Cardiac muscle cell (in vitro differentiated cells and primary cell): Measurements from ENCODE around the gene BCR. TPM values are rescaled to one million over a fixed set of nuclear protein-coding genes. Genes with fewer than 3 reads are reported as not detected.

Experiments used
- DNase-seq, 2 donors: peaks; one replicate each; pipeline versions ENCODE4 v3.0.0 to v3.0.0-alpha.2; 2010 to 2017; ENCODE audit warnings: low read depth in 1 of 2, low spot score in 1 of 2
- H3K27ac ChIP-seq: fragments of 200-600 bp; sonication (generic); 2 replicates; pipeline ENCODE4 v1.5.1; 2016
- H3K27me3 ChIP-seq: fragments of 200-600 bp; sonication (generic); 2 replicates; pipeline ENCODE4 v1.6.0; 2016; ENCODE audit warnings: control low read depth
- H3K36me3 ChIP-seq: fragments of 200-600 bp; sonication (generic); 2 replicates; pipeline ENCODE4 v1.5.1; 2016; ENCODE audit warnings: control low read depth
- H3K4me1 ChIP-seq: fragments of 200-600 bp; sonication (generic); 2 replicates; pipeline ENCODE4 v1.8.1; 2017; ENCODE audit warnings: low read depth, mild to moderate bottlenecking, mixed run types
- H3K4me3 ChIP-seq: fragments of 200-600 bp; sonication (generic); 2 replicates; pipeline ENCODE4 v1.5.1; 2016; ENCODE audit warnings: mild to moderate bottlenecking
- H3K9me3 ChIP-seq: fragments of 200-600 bp; sonication (generic); 2 replicates; pipeline ENCODE4 v1.5.1; 2017; ENCODE audit warnings: low read depth, mild to moderate bottlenecking, control low read depth
- polyA plus RNA-seq: library from polyadenylated mRNA; unstranded; fragments of >200 nt; fragmentation: Nextera tagmentation; extraction: Ambion mirVana; gene quantifications from 2 replicates; pipeline ENCODE4 v1.2.1, GENCODE V29; 2016
- total RNA-seq: library from RNA; depleted of rRNA; stranded (reverse); fragments of >200 nt; gene quantifications from 2 replicates; pipeline ENCODE4 v1.2.3, GENCODE V29; 2016
- TF ChIP-seq, protein P1 (sequence below): IDR thresholded peaks from 2 replicates; pipeline ENCODE4 v1.5.1; 2012; ENCODE audit warnings: low read depth, mild to moderate bottlenecking, low read length

BCR gene
- total and polyA plus RNA-seq, 2 experiments from 2014 or later, result 30.9 to 53.1 TPM

- H3K36me3 ChIP-seq, result peaks cover 10% of the 10 kb centered on the region
- no peak overlapping the region for H3K4me3 ChIP-seq
- no peak for DNase-seq
- H3K4me1 ChIP-seq, result no peaks in the 10 kb centered on the region
- no peaks in the 10 kb centered on the region for H3K9me3 ChIP-seq
- TF ChIP-seq, protein P1, sequence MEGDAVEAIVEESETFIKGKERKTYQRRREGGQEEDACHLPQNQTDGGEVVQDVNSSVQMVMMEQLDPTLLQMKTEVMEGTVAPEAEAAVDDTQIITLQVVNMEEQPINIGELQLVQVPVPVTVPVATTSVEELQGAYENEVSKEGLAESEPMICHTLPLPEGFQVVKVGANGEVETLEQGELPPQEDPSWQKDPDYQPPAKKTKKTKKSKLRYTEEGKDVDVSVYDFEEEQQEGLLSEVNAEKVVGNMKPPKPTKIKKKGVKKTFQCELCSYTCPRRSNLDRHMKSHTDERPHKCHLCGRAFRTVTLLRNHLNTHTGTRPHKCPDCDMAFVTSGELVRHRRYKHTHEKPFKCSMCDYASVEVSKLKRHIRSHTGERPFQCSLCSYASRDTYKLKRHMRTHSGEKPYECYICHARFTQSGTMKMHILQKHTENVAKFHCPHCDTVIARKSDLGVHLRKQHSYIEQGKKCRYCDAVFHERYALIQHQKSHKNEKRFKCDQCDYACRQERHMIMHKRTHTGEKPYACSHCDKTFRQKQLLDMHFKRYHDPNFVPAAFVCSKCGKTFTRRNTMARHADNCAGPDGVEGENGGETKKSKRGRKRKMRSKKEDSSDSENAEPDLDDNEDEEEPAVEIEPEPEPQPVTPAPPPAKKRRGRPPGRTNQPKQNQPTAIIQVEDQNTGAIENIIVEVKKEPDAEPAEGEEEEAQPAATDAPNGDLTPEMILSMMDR, result no peak
- no peak overlapping the region for H3K27ac ChIP-seq
- H3K27me3 ChIP-seq, result no peaks in the 10 kb centered on the region
These were observed 87.9 kb downstream of the BCR start for GRCh38 chr22:23268139-23268712.

- H3K27me3 ChIP-seq, result no peaks in the 10 kb centered on the region
- peaks cover 17% of the 10 kb centered on the region for H3K36me3 ChIP-seq
- TF ChIP-seq, protein P1, result no peak
- H3K9me3 ChIP-seq, result no peaks in the 10 kb centered on the region
- H3K4me3 ChIP-seq, result no peak overlapping the region
- DNase-seq, result no peak
- no peaks in the 10 kb centered on the region for H3K4me1 ChIP-seq
- H3K27ac ChIP-seq, result no peak overlapping the region
These were observed 88.6 kb downstream of the BCR start for GRCh38 chr22:23268877-23269276.

- TF ChIP-seq, protein P1, result no peak
- peak in 1 of 2 donors; percentile 15 for DNase-seq
- Histone ChIP-seq H3K4me3 (no peak overlapping the region), H3K36me3 (peaks cover 13% of the 10 kb centered on the region), H3K4me1 (no peaks in the 10 kb centered on the region), H3K27me3 (no peaks in the 10 kb centered on the region), H3K27ac (no peak overlapping the region), H3K9me3 (no peaks in the 10 kb centered on the region)
These were observed 89.3 kb downstream of the BCR start for GRCh38 chr22:23269441-23270211.

DNA sequence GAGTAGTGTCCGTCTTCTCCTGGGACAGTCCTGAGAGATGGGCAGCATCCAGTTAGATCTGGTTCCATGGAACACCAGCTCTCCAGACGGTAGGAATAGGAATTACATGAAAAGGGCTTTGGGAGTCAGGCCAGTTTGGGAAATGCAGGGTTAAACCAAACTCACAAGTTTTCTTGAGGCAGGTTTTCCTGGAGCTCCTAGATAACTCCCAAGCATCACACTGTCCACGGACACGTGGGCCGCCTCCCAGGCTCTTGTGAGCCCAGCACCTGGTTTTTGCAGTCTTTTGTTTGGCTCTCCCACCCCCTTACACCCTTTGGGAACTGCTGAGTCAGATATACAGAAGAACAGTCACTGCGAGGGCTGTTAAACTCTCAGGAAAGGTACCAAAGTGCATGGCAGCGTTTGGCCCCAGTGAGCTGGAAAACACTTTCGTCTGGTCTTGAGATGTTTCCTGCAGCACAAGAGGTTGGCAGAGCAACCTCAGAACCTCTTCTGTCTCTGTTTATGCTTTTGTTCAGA is 90.0 kb downstream of the BCR start:
- Histone ChIP-seq H3K27me3 (no peaks in the 10 kb centered on the region), H3K4me1 (no peaks in the 10 kb centered on the region), H3K4me3 (no peak overlapping the region), H3K9me3 (no peaks in the 10 kb centered on the region), H3K27ac (no peak overlapping the region), H3K36me3 (peaks cover 13% of the 10 kb centered on the region)
- TF ChIP-seq, protein P1, result no peak
- DNase-seq, result no peak

DNA sequence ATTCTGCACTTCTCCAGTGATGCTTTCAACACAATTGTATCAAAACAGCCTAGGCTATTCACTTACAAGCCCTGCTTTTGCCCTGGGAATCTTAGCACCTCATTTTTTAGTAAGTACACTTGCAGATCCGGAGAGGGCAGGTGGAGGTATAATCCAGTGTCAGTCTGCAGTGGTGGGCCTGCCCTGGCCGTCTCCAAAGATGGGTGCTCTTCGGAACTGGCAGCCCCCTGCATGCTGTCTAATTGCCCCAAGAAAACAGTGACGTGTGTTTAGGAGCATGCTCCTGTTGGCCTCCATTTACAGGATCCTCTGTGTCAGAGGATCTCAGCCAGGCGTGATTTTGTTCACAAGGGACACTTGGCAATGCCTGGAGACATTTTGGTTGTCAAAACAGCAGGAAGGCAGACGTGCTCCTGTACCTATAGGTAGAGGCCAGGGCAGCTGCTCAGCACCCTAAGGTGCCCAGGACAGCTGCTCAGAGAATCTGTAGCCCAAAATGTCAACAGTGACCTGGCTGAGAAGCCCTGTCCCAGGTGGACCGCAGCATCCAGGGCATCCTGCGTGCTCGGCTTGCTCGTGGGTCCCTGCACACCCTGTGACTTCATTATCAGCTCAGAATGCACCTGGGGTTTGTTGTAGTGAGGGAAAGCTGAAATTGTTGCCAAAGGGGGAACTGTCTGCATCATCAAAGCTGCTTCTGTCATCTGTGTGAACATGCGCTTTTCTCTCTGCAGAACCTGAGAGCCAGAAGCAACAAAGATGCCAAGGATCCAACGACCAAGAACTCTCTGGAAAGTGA is 90.7 kb downstream of the BCR start:
- Histone ChIP-seq H3K4me1 (no peaks in the 10 kb centered on the region), H3K36me3 (peaks cover 13% of the 10 kb centered on the region), H3K27ac (no peak overlapping the region), H3K9me3 (no peaks in the 10 kb centered on the region), H3K27me3 (no peaks in the 10 kb centered on the region), H3K4me3 (no peak overlapping the region)
- TF ChIP-seq, protein P1, result no peak
- DNase-seq, result no peak
